H9 (cell line): ENCODE data around the gene LRCOL1. TPM values are rescaled to one million over a fixed set of nuclear protein-coding genes. Genes with fewer than 3 reads are reported as not detected.

Experiments
- DNase-seq: peaks from one replicate; pipeline ENCODE4 v3.0.0-alpha.2; 2017
- H2AFZ ChIP-seq: one replicate; pipeline ENCODE4 v1.6.1; 2013; ENCODE audit warnings: mild to moderate bottlenecking, low read length, control low read depth, moderate library complexity
- H2AK5ac ChIP-seq: 2 replicates; pipeline ENCODE4 v1.6.1; 2013; ENCODE audit warnings: low read length, control low read depth, mixed read lengths; ENCODE audit not compliant: insufficient read length
- H2BK120ac ChIP-seq: one replicate; pipeline ENCODE4 v1.6.1; 2013; ENCODE audit warnings: low read depth, mild to moderate bottlenecking, low read length, control low read depth, inconsistent platforms; ENCODE audit not compliant: poor library complexity, severe bottlenecking
- H2BK12ac ChIP-seq: 2 replicates; pipeline ENCODE4 v1.6.1; 2013; ENCODE audit warnings: low read length, control low read depth, mixed read lengths, low read depth; ENCODE audit not compliant: insufficient read length
- H2BK15ac ChIP-seq: 2 replicates; pipeline ENCODE4 v1.6.1; 2013; ENCODE audit warnings: low read depth, low read length, control low read depth
- H2BK20ac ChIP-seq: one replicate; pipeline ENCODE4 v1.6.1; 2013; ENCODE audit warnings: low read depth, mild to moderate bottlenecking, low read length, control low read depth, inconsistent platforms; ENCODE audit not compliant: poor library complexity, severe bottlenecking
- H2BK5ac ChIP-seq: 2 replicates; pipeline ENCODE4 v1.6.1; 2013; ENCODE audit warnings: low read length, control low read depth, mixed read lengths; ENCODE audit not compliant: insufficient read length
- H3K14ac ChIP-seq: 2 replicates; pipeline ENCODE4 v1.6.1; 2013; ENCODE audit warnings: low read length, control low read depth; ENCODE audit not compliant: insufficient read depth
- H3K18ac ChIP-seq: 2 replicates; pipeline ENCODE4 v1.6.1; 2013; ENCODE audit warnings: low read depth, mild to moderate bottlenecking, mixed read lengths, low read length, control low read depth; ENCODE audit not compliant: insufficient read length
- H3K23ac ChIP-seq: 2 replicates; pipeline ENCODE4 v1.6.1; 2013; ENCODE audit warnings: low read length, control low read depth, mixed read lengths, low read depth; ENCODE audit not compliant: insufficient read length
- H3K23me2 ChIP-seq: 2 replicates; pipeline ENCODE4 v1.6.1; 2013; ENCODE audit warnings: low read depth, mild to moderate bottlenecking, mixed read lengths, low read length, control low read depth; ENCODE audit not compliant: insufficient read length, poor library complexity, severe bottlenecking
- H3K27ac ChIP-seq: 2 replicates; pipeline ENCODE4 v1.5.1; 2013; ENCODE audit warnings: low read length, control low read depth, mixed read lengths, low read depth; ENCODE audit not compliant: insufficient read length
- H3K27me3 ChIP-seq: 2 replicates; pipeline ENCODE4 v1.6.1; 2013; ENCODE audit warnings: low read length, control low read depth, inconsistent platforms; ENCODE audit not compliant: insufficient read depth
- H3K4ac ChIP-seq: 2 replicates; pipeline ENCODE4 v1.6.1; 2013; ENCODE audit warnings: low read depth, mild to moderate bottlenecking, control low read depth, inconsistent platforms, low read length, moderate library complexity
- H3K4me1 ChIP-seq: 2 replicates; pipeline ENCODE4 v1.6.1; 2013; ENCODE audit warnings: low read length, control low read depth, inconsistent platforms; ENCODE audit not compliant: insufficient read depth
- H3K4me2 ChIP-seq: 2 replicates; pipeline ENCODE4 v1.6.1; 2013; ENCODE audit warnings: low read length, control low read depth, mixed read lengths; ENCODE audit not compliant: insufficient read length, insufficient read depth
- H3K56ac ChIP-seq: 2 replicates; pipeline ENCODE4 v1.6.1; 2013; ENCODE audit warnings: low read depth, mild to moderate bottlenecking, mixed read lengths, low read length, control low read depth; ENCODE audit not compliant: insufficient read length
- H3K79me1 ChIP-seq: 2 replicates; pipeline ENCODE4 v1.6.1; 2013; ENCODE audit warnings: low read depth, mild to moderate bottlenecking, moderate library complexity, low read length, control low read depth, inconsistent platforms; ENCODE audit not compliant: insufficient read depth, poor library complexity, severe bottlenecking
- H3K79me2 ChIP-seq: 2 replicates; pipeline ENCODE4 v1.6.1; 2013; ENCODE audit warnings: low read length, control low read depth, inconsistent platforms; ENCODE audit not compliant: insufficient read depth
- H3K9ac ChIP-seq: 2 replicates; pipeline ENCODE4 v1.6.1; 2013; ENCODE audit warnings: low read length, control low read depth, mixed read lengths; ENCODE audit not compliant: insufficient read length; ENCODE audit errors: extremely low read depth
- H3K9me3 ChIP-seq: one replicate; pipeline ENCODE4 v1.6.1; 2013; ENCODE audit warnings: low read depth, low read length, inconsistent platforms; ENCODE audit not compliant: control insufficient read depth
- H3T11ph ChIP-seq: one replicate; pipeline ENCODE4 v1.6.1; 2013; ENCODE audit warnings: mild to moderate bottlenecking, low read length, control low read depth, inconsistent platforms
- H4K20me1 ChIP-seq: one replicate; pipeline ENCODE4 v1.6.1; 2013; ENCODE audit not compliant: control insufficient read depth, insufficient read length, insufficient read depth
- H4K5ac ChIP-seq: 2 replicates; pipeline ENCODE4 v1.6.1; 2013; ENCODE audit warnings: low read depth, mild to moderate bottlenecking, mixed read lengths, low read length, control low read depth; ENCODE audit not compliant: insufficient read length
- H4K8ac ChIP-seq: replicated peaks from 2 replicates; pipeline ENCODE4 v1.6.1; 2013; ENCODE audit warnings: low read length, control low read depth, mixed read lengths, low read depth; ENCODE audit not compliant: insufficient read length
- H4K91ac ChIP-seq: 2 replicates; pipeline ENCODE4 v1.6.1; 2013; ENCODE audit warnings: low read depth, mild to moderate bottlenecking, moderate library complexity, mixed read lengths, low read length, control low read depth; ENCODE audit not compliant: insufficient read length
- H3K27ac Mint-ChIP-seq, 3 experiments: 2 replicates in 2 of 3; 3 replicates in 1 of 3; pipeline ENCODE4 v1.8.0; 2020 to 2021; ENCODE audit warnings: mixed read lengths in 3 of 3, mild to moderate bottlenecking in 1 of 3, moderate library complexity in 1 of 3
- H3K27me3 Mint-ChIP-seq: 2 replicates; pipeline ENCODE4 v1.8.0; 2021; ENCODE audit warnings: low read depth, mild to moderate bottlenecking, moderate library complexity, mixed read lengths
- H3K36me3 Mint-ChIP-seq, 3 experiments: 2 replicates in 2 of 3; 3 replicates in 1 of 3; pipeline ENCODE4 v1.8.0; 2020 to 2021; ENCODE audit warnings: low read depth in 3 of 3, mixed read lengths in 3 of 3; ENCODE audit not compliant: insufficient read depth in 1 of 3
- H3K4me1 Mint-ChIP-seq, 2 experiments: 2 replicates each; pipeline ENCODE4 v1.8.0; 2020; ENCODE audit warnings: mixed read lengths in 2 of 2
- H3K4me3 Mint-ChIP-seq, 2 experiments: 2 replicates in 1 of 2; 3 replicates in 1 of 2; pipeline ENCODE4 v1.8.0; 2020 to 2021; ENCODE audit warnings: mild to moderate bottlenecking in 2 of 2, mixed read lengths in 2 of 2, moderate library complexity in 1 of 2
- H3K9me3 Mint-ChIP-seq, 2 experiments: 2 replicates in 1 of 2; 3 replicates in 1 of 2; pipeline ENCODE4 v1.8.0; 2020; ENCODE audit warnings: mild to moderate bottlenecking in 2 of 2, mixed read lengths in 2 of 2, moderate library complexity in 1 of 2
- WGBS: extraction: QIAGEN DNeasy Blood & Tissue Kit; methylation state at CpG from one replicate; pipeline ENCODE4 v1.1.7; 2013; ENCODE audit warnings: missing lambda C conversion rate, low lambda C conversion rate, mixed read lengths; ENCODE audit not compliant: insufficient read length; ENCODE audit errors: extremely low coverage; 5-methylcytosine and 5-hydroxymethylcytosine counted together
- total RNA-seq: library from RNA; stranded (reverse); gene quantifications from 2 replicates; pipeline ENCODE4 v1.2.1, GENCODE V29; 2021
- TF ChIP-seq, protein P1 (sequence below): fragments of 200-600 bp; sonication (generic); conservative IDR thresholded peaks from 3 replicates; pipeline ENCODE4 v1.8.0; 2021; ENCODE audit warnings: antibody characterized with exemption, mild to moderate bottlenecking

The LRCOL1 gene
- total RNA-seq, 1 experiment from 2014 or later, result not detected

- Mint-ChIP-seq H3K27ac (no peak overlapping the region), H3K27me3 (peaks cover 11% of the 10 kb centered on the region), H3K9me3 (no peaks in the 10 kb centered on the region), H3K4me3 (no peak overlapping the region), H3K4me1 (no peaks in the 10 kb centered on the region), H3K36me3 (peaks cover 13 to 25% (median 20%) of the 10 kb centered on the region in 3 experiments)
- Histone ChIP-seq H3K14ac (no peak overlapping the region), H3K4ac (no peak overlapping the region), H2BK12ac (no peak overlapping the region), H3K23ac (no peak overlapping the region), H3K4me2 (no peak overlapping the region), H3K9ac (no peak overlapping the region), H3K79me1 (no peaks in the 10 kb centered on the region), H3K4me1 (no peaks in the 10 kb centered on the region), H2BK20ac (no peak overlapping the region), H3K23me2 (no peaks in the 10 kb centered on the region), H2AFZ (no peak overlapping the region), H4K20me1 (peaks cover 4% of the 10 kb centered on the region), H4K8ac (no peak overlapping the region), H3T11ph (no peak overlapping the region), H3K79me2 (peaks cover 7% of the 10 kb centered on the region; the same call in 1 of the 2 replicates), H2BK5ac (no peak overlapping the region), H4K91ac (no peak overlapping the region), H4K5ac (no peak overlapping the region), H2BK120ac (no peak overlapping the region), H3K56ac (no peak overlapping the region), H3K9me3 (no peaks in the 10 kb centered on the region), H3K18ac (no peak overlapping the region), H2AK5ac (no peak overlapping the region), H3K27me3 (no peaks in the 10 kb centered on the region; the same call in 1 of the 2 replicates), H2BK15ac (no peak overlapping the region), H3K27ac (no peak overlapping the region)
- TF ChIP-seq, protein P1, sequence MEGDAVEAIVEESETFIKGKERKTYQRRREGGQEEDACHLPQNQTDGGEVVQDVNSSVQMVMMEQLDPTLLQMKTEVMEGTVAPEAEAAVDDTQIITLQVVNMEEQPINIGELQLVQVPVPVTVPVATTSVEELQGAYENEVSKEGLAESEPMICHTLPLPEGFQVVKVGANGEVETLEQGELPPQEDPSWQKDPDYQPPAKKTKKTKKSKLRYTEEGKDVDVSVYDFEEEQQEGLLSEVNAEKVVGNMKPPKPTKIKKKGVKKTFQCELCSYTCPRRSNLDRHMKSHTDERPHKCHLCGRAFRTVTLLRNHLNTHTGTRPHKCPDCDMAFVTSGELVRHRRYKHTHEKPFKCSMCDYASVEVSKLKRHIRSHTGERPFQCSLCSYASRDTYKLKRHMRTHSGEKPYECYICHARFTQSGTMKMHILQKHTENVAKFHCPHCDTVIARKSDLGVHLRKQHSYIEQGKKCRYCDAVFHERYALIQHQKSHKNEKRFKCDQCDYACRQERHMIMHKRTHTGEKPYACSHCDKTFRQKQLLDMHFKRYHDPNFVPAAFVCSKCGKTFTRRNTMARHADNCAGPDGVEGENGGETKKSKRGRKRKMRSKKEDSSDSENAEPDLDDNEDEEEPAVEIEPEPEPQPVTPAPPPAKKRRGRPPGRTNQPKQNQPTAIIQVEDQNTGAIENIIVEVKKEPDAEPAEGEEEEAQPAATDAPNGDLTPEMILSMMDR, result no peak
- DNase-seq, result no peak
- no CpG with 5 or more reads among the region's 17 CpGs for WGBS
Observed at GRCh38 chr12:132568826-132569480, 41.4 kb downstream of the LRCOL1 start.
